ENCODE data around the gene GALR3.
A peak's percentile ranks its signal among the peaks of the same experiment; 100 is the strongest.

Gene GALR3

GRCh38 chr22:37832022-37832857, 9.1 kb downstream of the GALR3 start:
- DNase-seq (ENCODE audit: low spot score): no peak
- TF ChIP-seq CTCF (IDR thresholded peaks at IDR 0.05; ENCODE audit: borderline replicate concordance, control extremely low read depth, extremely low read depth, insufficient read depth, missing control alignments): no peak
- in situ Hi-C loops (cut with MboI; ENCODE audit: low sequenced_read_pairs, unreplicated experiment): no loop called here

GRCh38 chr22:37842015-37842793, 19.0 kb downstream of the GALR3 start:
- in situ Hi-C loops (cut with MboI; ENCODE audit: low sequenced_read_pairs, unreplicated experiment): no loop called here
- TF ChIP-seq CTCF (IDR thresholded peaks at IDR 0.05; ENCODE audit: borderline replicate concordance, control extremely low read depth, extremely low read depth, insufficient read depth, missing control alignments): no peak
- no peak for DNase-seq (ENCODE audit: low spot score)

- DNase-seq (ENCODE audit: low spot score): peak; percentile 69
- TF ChIP-seq CTCF (IDR thresholded peaks at IDR 0.05; ENCODE audit: borderline replicate concordance, control extremely low read depth, extremely low read depth, insufficient read depth, missing control alignments): no peak
- in situ Hi-C loops (cut with MboI; ENCODE audit: low sequenced_read_pairs, unreplicated experiment): no loop called here
Measured at GRCh38 chr22:37843741-37844089, 20.5 kb downstream of the GALR3 start.

GRCh38 chr22:37844904-37845329, 21.7 kb downstream of the GALR3 start:
- no peak for DNase-seq (ENCODE audit: low spot score)
- TF ChIP-seq CTCF (IDR thresholded peaks at IDR 0.05; ENCODE audit: borderline replicate concordance, control extremely low read depth, extremely low read depth, insufficient read depth, missing control alignments): no peak
- in situ Hi-C loops (cut with MboI; ENCODE audit: low sequenced_read_pairs, unreplicated experiment): no loop called here

GRCh38 chr22:37846433-37846832, 23.3 kb downstream of the GALR3 start:
- in situ Hi-C loops (cut with MboI; ENCODE audit: low sequenced_read_pairs, unreplicated experiment): no loop called here
- DNase-seq (ENCODE audit: low spot score): no peak
- no peak for TF ChIP-seq CTCF (IDR thresholded peaks at IDR 0.05; ENCODE audit: borderline replicate concordance, control extremely low read depth, extremely low read depth, insufficient read depth, missing control alignments)

- peak; percentile 53 for DNase-seq (ENCODE audit: low spot score)
- TF ChIP-seq CTCF (IDR thresholded peaks at IDR 0.05; ENCODE audit: borderline replicate concordance, control extremely low read depth, extremely low read depth, insufficient read depth, missing control alignments): no peak
- in situ Hi-C loops (cut with MboI; ENCODE audit: low sequenced_read_pairs, unreplicated experiment): no loop called here
Measured at GRCh38 chr22:37848587-37849088, 25.5 kb downstream of the GALR3 start.

Data from GM13976 (cell line).